SH-SY5Y (cell line): ENCODE data around the gene ISM1.

Source experiments
- GATA2 ChIP-seq: IDR thresholded peaks from 2 replicates; pipeline ENCODE4 v1.6.1; 2011; ENCODE audit warnings: mild to moderate bottlenecking, low read depth, low read length
- GATA3 ChIP-seq: IDR thresholded peaks from 2 replicates; pipeline ENCODE4 v1.6.1; 2011; ENCODE audit warnings: low read depth, mild to moderate bottlenecking, low read length, moderate library complexity

The ISM1 gene

GRCh38 chr20:13236990-13237720 lies 16.1 kb downstream of the ISM1 start:
- TF ChIP-seq GATA3 (no peak), GATA2 (no peak)

DNA sequence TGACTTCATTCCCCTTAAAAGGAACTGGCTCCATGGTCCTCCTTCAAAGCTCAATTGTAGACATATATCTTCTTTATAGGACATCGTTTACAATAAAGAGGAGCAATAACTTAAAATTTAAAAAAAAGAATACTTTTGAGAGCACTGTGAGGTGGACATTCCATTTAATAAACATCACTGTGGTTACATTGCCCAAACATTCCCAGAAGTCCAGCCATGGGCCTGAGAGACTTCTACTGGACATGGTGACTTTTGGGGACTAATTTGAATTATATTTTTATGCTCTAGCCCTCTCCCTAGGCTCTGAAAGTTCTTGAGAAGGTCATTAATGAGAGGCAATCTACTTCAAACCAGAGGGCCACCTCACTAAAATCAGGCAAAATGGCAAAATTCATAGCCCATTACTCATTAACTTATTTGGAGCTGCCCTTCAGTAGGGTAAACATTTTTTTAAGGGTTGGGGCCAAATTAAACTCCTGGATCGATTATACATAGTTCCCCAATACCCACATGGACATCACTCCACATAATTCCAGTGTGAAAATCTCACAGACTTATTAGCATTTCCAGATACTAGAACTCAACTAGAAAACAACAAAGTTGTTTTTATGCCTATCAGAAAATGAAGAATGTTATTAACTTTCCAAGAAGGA lies 17.1 kb downstream of the ISM1 start:
- TF ChIP-seq GATA3 (no peak), GATA2 (no peak)

DNA sequence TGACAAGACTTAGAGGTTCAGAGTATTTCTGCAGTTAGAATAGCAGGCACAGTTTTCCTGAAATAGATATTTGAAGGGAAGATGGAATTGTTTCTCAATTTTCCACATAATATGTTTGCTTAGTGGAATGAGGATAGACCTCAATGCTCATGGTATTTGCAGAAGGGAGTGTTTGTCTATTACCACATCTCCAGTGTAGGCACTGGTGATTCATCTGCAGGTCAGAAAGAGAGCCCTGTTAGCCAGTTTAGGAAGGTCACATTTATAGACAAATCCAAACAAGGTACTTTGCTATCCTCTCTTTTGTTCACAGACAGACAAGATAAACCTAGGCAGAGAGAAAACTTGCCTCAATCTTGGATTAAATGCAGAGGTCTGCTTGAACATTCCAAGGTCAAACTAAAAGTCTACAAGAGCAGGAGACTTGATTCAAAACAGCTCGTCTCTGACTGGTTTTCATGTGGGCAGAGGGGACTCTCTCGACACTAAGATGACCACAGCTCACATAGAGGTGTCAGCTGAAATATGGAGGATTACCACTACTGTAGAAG lies 22.8 kb downstream of the ISM1 start:
- TF ChIP-seq GATA2: no peak
- TF ChIP-seq GATA3: no peak

GRCh38 chr20:13245250-13245723 lies 24.2 kb downstream of the ISM1 start:
- TF ChIP-seq GATA2 (no peak), GATA3 (no peak)

GRCh38 chr20:13249118-13249797 lies 28.2 kb downstream of the ISM1 start:
- TF ChIP-seq GATA3 (no peak), GATA2 (no peak)

GRCh38 chr20:13249798-13250170 lies 28.7 kb downstream of the ISM1 start:
- TF ChIP-seq GATA2 (no peak), GATA3 (no peak)

- TF ChIP-seq GATA2: no peak
Measured at GRCh38 chr20:13250251-13250650, 29.2 kb downstream of the ISM1 start.

DNA sequence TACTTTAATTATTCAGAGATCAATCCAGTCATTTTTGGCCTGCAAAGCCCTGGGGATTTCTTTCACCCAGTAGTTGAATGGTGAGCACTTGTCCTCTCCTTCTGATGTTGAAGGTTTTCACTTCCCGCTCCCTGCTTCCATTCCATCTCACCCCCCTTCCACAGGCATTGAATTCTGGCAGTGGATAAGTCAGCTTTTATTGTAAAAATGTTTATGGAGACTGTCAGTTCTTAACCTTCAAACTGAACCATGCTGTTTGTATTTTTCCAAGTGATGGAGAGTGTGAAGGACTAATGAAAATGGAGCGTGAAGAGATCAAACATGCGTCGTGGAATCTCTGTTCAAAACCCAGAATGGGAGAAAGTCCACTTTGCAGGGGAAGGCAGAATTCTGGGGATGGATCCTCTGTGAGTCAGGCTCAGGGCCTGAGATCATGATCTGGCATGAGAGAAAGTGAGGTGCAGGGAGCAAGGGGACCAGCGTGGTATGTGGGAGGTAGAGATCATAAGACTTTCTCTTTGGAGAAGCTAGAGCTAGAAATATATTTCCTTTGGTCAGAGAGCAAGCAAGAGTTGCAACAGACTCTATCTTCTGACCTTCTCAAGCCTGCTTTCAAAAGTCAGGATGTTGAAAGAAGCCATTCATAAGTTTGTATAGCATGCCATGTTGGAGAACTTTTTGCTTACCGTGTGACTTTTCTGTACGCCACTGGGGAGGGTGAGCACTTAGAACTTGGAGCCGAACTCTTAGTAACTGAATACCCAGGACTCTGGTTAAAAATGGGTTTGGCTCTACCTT lies 30.2 kb downstream of the ISM1 start:
- TF ChIP-seq GATA3 (no peak), GATA2 (no peak)

- TF ChIP-seq GATA2 (no peak), GATA3 (no peak)
Measured at GRCh38 chr20:13251904-13252297, 30.8 kb downstream of the ISM1 start.

DNA sequence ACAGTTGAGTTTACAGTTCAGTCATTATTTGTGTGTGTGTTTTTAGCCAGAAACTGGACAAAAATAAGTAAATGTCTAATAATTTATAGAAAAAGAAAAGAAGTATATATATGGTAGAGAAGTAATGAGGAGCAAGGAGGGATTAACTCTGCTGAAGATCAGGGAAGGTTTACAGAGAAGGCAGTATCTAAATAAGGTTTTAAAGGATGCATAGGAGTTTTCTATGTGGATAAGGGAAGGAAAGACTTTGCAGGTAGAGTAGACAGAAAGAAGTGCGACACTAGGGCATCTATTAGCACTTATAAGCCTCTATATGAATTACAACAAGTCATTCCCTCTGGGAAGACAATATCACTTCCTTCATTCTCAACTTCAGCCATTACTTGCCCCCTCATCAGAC lies 34.3 kb downstream of the ISM1 start:
- no peak for TF ChIP-seq GATA2
- no peak for TF ChIP-seq GATA3

DNA sequence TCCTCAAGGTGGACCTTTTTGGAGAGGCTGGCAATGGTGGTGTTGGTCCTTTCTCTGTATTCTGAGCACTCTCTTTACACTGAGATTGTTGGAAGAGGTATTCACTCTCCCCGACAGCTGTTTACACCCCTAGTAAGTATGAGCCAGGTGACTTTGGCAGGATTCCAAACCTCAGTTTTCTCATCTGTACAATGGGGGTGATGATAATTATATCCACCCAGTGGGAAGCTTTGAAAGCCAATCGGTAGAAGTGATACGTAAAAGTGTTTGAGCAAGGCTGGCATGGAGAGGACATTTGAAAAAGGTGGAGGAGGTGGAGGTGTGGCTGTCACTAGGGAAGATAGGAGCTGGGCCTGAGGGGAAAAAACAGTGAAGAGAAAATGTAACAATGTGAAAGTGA lies 35.5 kb downstream of the ISM1 start:
- TF ChIP-seq GATA2 (no peak), GATA3 (no peak)

GRCh38 chr20:13259921-13260320 lies 38.8 kb downstream of the ISM1 start:
- TF ChIP-seq GATA3 (no peak), GATA2 (no peak)

- TF ChIP-seq GATA2 (no peak), GATA3 (no peak)
Measured at GRCh38 chr20:13260650-13261279, 39.7 kb downstream of the ISM1 start.
